GM11168 (cell line): ENCODE data around the gene EXOSC10.

Experiments used
- in situ Hi-C: fragments of 300-500 bp; cut with MboI; formaldehyde crosslinking; loops from one replicate; pipeline ENCODE4 v1.12.0; 2022; ENCODE audit warnings: low sequenced_read_pairs; ENCODE audit not compliant: unreplicated experiment

Gene EXOSC10

GRCh38 chr1:11099310-11100148 is at the start of gene EXOSC10:
Gene EXOSC10, minus strand, starts transcription at chr1:11099869. Its CDS starts 38 bp downstream, at chr1:11099831.
- in situ Hi-C loops: no loop called here

GRCh38 chr1:11147197-11147770 is 47.6 kb upstream of the EXOSC10 start:
- in situ Hi-C loops: no loop called here

GRCh38 chr1:11145741-11146140 is 46.1 kb upstream of the EXOSC10 start:
- in situ Hi-C loops: no loop called here

- in situ Hi-C loops: no loop called here
These were observed 45.0 kb upstream of the EXOSC10 start for GRCh38 chr1:11144570-11145256.

- in situ Hi-C loops: no loop called here
These were observed 44.2 kb upstream of the EXOSC10 start for GRCh38 chr1:11143907-11144306.

GRCh38 chr1:11143401-11143800 is 43.7 kb upstream of the EXOSC10 start:
- in situ Hi-C loops: no loop called here

- in situ Hi-C loops: no loop called here
These were observed 43.1 kb upstream of the EXOSC10 start for GRCh38 chr1:11142618-11143391.

- in situ Hi-C loops: no loop called here
These were observed 39.3 kb upstream of the EXOSC10 start for GRCh38 chr1:11138952-11139351.

- in situ Hi-C loops: no loop called here
These were observed 38.4 kb upstream of the EXOSC10 start for GRCh38 chr1:11138029-11138428.

- in situ Hi-C loops: no loop called here
These were observed 35.2 kb upstream of the EXOSC10 start for GRCh38 chr1:11134898-11135266.

GRCh38 chr1:11134251-11134897 is 34.7 kb upstream of the EXOSC10 start:
- in situ Hi-C loops: no loop called here

GRCh38 chr1:11132563-11133293 is 33.1 kb upstream of the EXOSC10 start:
- in situ Hi-C loops: no loop called here

- in situ Hi-C loops: no loop called here
These were observed 32.1 kb upstream of the EXOSC10 start for GRCh38 chr1:11131816-11132215.

GRCh38 chr1:11130406-11130805 is 30.7 kb upstream of the EXOSC10 start:
- in situ Hi-C loops: no loop called here

GRCh38 chr1:11129649-11130390 is 30.2 kb upstream of the EXOSC10 start:
- in situ Hi-C loops: no loop called here

- in situ Hi-C loops: no loop called here
These were observed 26.9 kb upstream of the EXOSC10 start for GRCh38 chr1:11126569-11126968.

GRCh38 chr1:11125931-11126330 is 26.3 kb upstream of the EXOSC10 start:
- in situ Hi-C loops: no loop called here

- in situ Hi-C loops: no loop called here
These were observed 25.3 kb upstream of the EXOSC10 start for GRCh38 chr1:11124965-11125364.

- in situ Hi-C loops: no loop called here
These were observed 16.6 kb upstream of the EXOSC10 start for GRCh38 chr1:11116318-11116717.
